Urinary bladder (tissue), 4 donors: ENCODE data around the gene SCAPER. TPM values are rescaled to one million over a fixed set of nuclear protein-coding genes. Genes with fewer than 3 reads are reported as not detected.
"Not testable (repeated sequence)": the region's sequence is repeated elsewhere in the genome, so short reads cannot be mapped to it uniquely, and the experiment has no call there.

Source experiments
- DNase-seq: peaks from one replicate; pipeline ENCODE4 v3.0.0-alpha.2; 2015; ENCODE audit errors: extremely low spot score
- H3K27ac ChIP-seq: one replicate; pipeline ENCODE4 v1.5.1; 2013; ENCODE audit warnings: low read depth, mild to moderate bottlenecking, moderate library complexity
- H3K36me3 ChIP-seq: one replicate; pipeline ENCODE4 v1.6.1; 2013; ENCODE audit warnings: mild to moderate bottlenecking, moderate library complexity; ENCODE audit not compliant: insufficient read depth
- H3K4me1 ChIP-seq: one replicate; pipeline ENCODE4 v1.6.1; 2013; ENCODE audit warnings: mild to moderate bottlenecking, moderate library complexity; ENCODE audit not compliant: insufficient read depth
- H3K4me3 ChIP-seq: one replicate; pipeline ENCODE4 v1.5.1; 2013; ENCODE audit warnings: low read depth, low read length
- WGBS: extraction: QIAGEN DNeasy Blood & Tissue Kit; methylation state at CpG from one replicate; pipeline ENCODE4 v1.1.7; 2013; 5-methylcytosine and 5-hydroxymethylcytosine counted together
- polyA plus RNA-seq: library from polyadenylated mRNA; stranded (reverse); fragments of 200-250 nt; gene quantifications from one replicate; pipeline ENCODE4 v1.2.3, GENCODE V29; 2013
- total RNA-seq: library from RNA; depleted of rRNA; stranded (reverse); fragments of >200 nt; gene quantifications from one replicate; pipeline ENCODE4 v1.2.3, GENCODE V29; 2014
- donor health status: healthy with polysubstance abuse.
- donor health status: healthy.

The SCAPER gene
- total and polyA plus RNA-seq, 2 donors: 15.1 to 38.3 TPM

- DNase-seq: no peak
- no peaks in the 10 kb centered on the region for H3K36me3 ChIP-seq
- no peak overlapping the region for H3K27ac ChIP-seq
- no peaks in the 10 kb centered on the region for H3K4me1 ChIP-seq
- no peak overlapping the region for H3K4me3 ChIP-seq
Observed at GRCh38 chr15:76572983-76573314, 332.2 kb downstream of the SCAPER start.

- 44% methylated on average over 2 of the region's 2 CpGs for WGBS
- H3K4me3 ChIP-seq: no peak overlapping the region
- H3K4me1 ChIP-seq: no peaks in the 10 kb centered on the region
- H3K27ac ChIP-seq: no peak overlapping the region
- no peaks in the 10 kb centered on the region for H3K36me3 ChIP-seq
- DNase-seq: no peak
Observed at GRCh38 chr15:76566276-76566675, 338.9 kb downstream of the SCAPER start.

GRCh38 chr15:76565366-76565765 lies 339.8 kb downstream of the SCAPER start:
- H3K36me3 ChIP-seq: no peaks in the 10 kb centered on the region
- H3K4me1 ChIP-seq: no peaks in the 10 kb centered on the region
- no peak overlapping the region for H3K4me3 ChIP-seq
- H3K27ac ChIP-seq: no peak overlapping the region
- 55% methylated on average over 1 of the region's 1 CpG for WGBS
- no peak for DNase-seq

GRCh38 chr15:76555247-76555646 lies 349.9 kb downstream of the SCAPER start:
- no peak for DNase-seq
- Histone ChIP-seq H3K4me1 (no peaks in the 10 kb centered on the region), H3K27ac (no peak overlapping the region), H3K4me3 (no peak overlapping the region), H3K36me3 (no peaks in the 10 kb centered on the region)
- WGBS: 96% methylated on average over 1 of the region's 1 CpG

- Histone ChIP-seq H3K4me3 (no peak overlapping the region), H3K4me1 (no peaks in the 10 kb centered on the region), H3K27ac (no peak overlapping the region), H3K36me3 (no peaks in the 10 kb centered on the region)
- no peak for DNase-seq
- WGBS: 80% methylated on average over 2 of the region's 2 CpGs
Observed at GRCh38 chr15:76553564-76553963, 351.6 kb downstream of the SCAPER start.

DNA sequence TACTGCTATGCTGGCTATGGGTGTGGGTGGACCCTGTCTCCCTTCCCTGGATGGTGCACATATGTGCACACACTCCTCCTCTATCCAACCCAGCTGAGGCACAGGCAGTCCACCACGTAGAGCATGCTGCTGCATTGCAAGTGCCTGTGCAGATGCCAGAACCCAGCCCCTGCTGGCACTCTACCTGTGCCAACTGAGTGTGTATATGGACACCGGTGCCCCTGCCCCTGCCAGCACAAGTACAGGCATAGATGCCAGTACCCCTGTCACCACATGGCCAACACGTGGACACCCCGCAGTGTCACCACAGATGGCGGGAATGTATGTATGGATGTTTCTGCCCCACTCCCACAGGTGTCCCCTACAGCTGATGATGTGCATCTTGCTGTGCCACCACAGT lies 352.0 kb downstream of the SCAPER start:
- Histone ChIP-seq H3K27ac (no peak overlapping the region), H3K4me3 (no peak overlapping the region), H3K36me3 (no peaks in the 10 kb centered on the region), H3K4me1 (no peaks in the 10 kb centered on the region)
- DNase-seq: no peak
- 97% methylated on average over 5 of the region's 5 CpGs for WGBS

DNA sequence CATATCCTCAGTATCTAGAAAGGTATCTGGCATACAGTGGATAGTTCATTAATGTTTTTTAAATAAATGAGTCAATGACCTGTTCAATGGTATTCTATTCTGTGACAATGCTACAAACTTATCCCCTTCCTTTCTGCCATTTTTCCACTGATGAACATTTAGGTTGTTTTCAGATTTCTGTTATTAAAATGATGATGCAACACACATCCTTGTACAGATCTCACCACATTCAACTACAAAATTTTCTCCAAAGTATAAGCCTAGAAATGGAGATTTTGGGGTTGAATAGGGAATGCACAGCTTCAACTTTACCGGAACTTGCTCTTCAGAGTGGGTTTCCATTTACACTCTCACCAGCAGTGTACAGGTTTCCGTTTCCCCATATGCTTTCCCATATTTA lies 358.3 kb downstream of the SCAPER start:
- H3K4me3 ChIP-seq: no peak overlapping the region
- no peaks in the 10 kb centered on the region for H3K36me3 ChIP-seq
- 97% methylated on average over 2 of the region's 2 CpGs for WGBS
- no peak overlapping the region for H3K27ac ChIP-seq
- no peak for DNase-seq
- no peaks in the 10 kb centered on the region for H3K4me1 ChIP-seq

- WGBS: 32% methylated on average over 2 of the region's 2 CpGs
- DNase-seq: no peak
Observed at GRCh38 chr15:76533995-76534394, 371.1 kb downstream of the SCAPER start.

GRCh38 chr15:76533060-76533820 lies 371.9 kb downstream of the SCAPER start:
- no peak overlapping the region for H3K27ac ChIP-seq
- no peaks in the 10 kb centered on the region for H3K4me1 ChIP-seq
- H3K4me3 ChIP-seq: no peak overlapping the region
- no peaks in the 10 kb centered on the region for H3K36me3 ChIP-seq
- DNase-seq: no peak
- WGBS: 89% methylated on average over 5 of the region's 5 CpGs

More at GRCh38 chr15:76533995-76534394, 371.1 kb downstream of the SCAPER start:
- Histone ChIP-seq H3K27ac (no peak overlapping the region), H3K4me1 (no peaks in the 10 kb centered on the region), H3K36me3 (no peaks in the 10 kb centered on the region), H3K4me3 (no peak overlapping the region)

GRCh38 chr15:76529911-76530310 lies 375.2 kb downstream of the SCAPER start:
- WGBS: 97% methylated on average over 3 of the region's 3 CpGs
- DNase-seq: no peak
- Histone ChIP-seq H3K36me3 (no peaks in the 10 kb centered on the region), H3K4me1 (no peaks in the 10 kb centered on the region), H3K27ac (no peak overlapping the region), H3K4me3 (no peak overlapping the region)

GRCh38 chr15:76526111-76526510 lies 379.0 kb downstream of the SCAPER start:
- no peaks in the 10 kb centered on the region for H3K4me1 ChIP-seq
- H3K36me3 ChIP-seq: no peaks in the 10 kb centered on the region
- no peak overlapping the region for H3K27ac ChIP-seq
- WGBS: 93% methylated on average over 1 of the region's 1 CpG
- no peak for DNase-seq
- no peak overlapping the region for H3K4me3 ChIP-seq

GRCh38 chr15:76517910-76518309 lies 387.2 kb downstream of the SCAPER start:
- H3K27ac ChIP-seq: no peak overlapping the region
- no peak for DNase-seq
- H3K36me3 ChIP-seq: no peaks in the 10 kb centered on the region
- H3K4me1 ChIP-seq: no peaks in the 10 kb centered on the region
- H3K4me3 ChIP-seq: no peak overlapping the region

- 96% methylated on average over 1 of the region's 1 CpG for WGBS
- no peak overlapping the region for H3K4me3 ChIP-seq
Observed at GRCh38 chr15:76514282-76514681, 390.9 kb downstream of the SCAPER start.

GRCh38 chr15:76512971-76513370 lies 392.2 kb downstream of the SCAPER start:
- no peaks in the 10 kb centered on the region for H3K4me1 ChIP-seq
- DNase-seq: no peak
- H3K36me3 ChIP-seq: no peaks in the 10 kb centered on the region
- no peak overlapping the region for H3K4me3 ChIP-seq
- WGBS: 55% methylated on average over 2 of the region's 2 CpGs
- H3K27ac ChIP-seq: no peak overlapping the region

More at GRCh38 chr15:76514282-76514681, 390.9 kb downstream of the SCAPER start:
- no peak overlapping the region for H3K27ac ChIP-seq
- no peaks in the 10 kb centered on the region for H3K36me3 ChIP-seq
- DNase-seq: no peak
- no peaks in the 10 kb centered on the region for H3K4me1 ChIP-seq

- WGBS: 96% methylated on average over 10 of the region's 10 CpGs
- H3K36me3 ChIP-seq, H3K27ac ChIP-seq, DNase-seq, H3K4me1 ChIP-seq, H3K4me3 ChIP-seq: not testable (repeated sequence)
Observed at GRCh38 chr15:76510663-76511062, 394.5 kb downstream of the SCAPER start.
